GM19372 (cell line): Measurements from ENCODE around the gene OR5V1.
"Not testable (repeated sequence)": the region's sequence is repeated elsewhere in the genome, so short reads cannot be mapped to it uniquely, and the experiment has no call there.

Source experiments
- ATAC-seq: cut with Tn5 transposase; IDR thresholded peaks from one replicate; pipeline ENCODE4 v1.9.1; 2021; ENCODE audit warnings: mild to moderate bottlenecking, low read depth, moderate library complexity; ENCODE audit not compliant: unreplicated experiment

Gene OR5V1

DNA sequence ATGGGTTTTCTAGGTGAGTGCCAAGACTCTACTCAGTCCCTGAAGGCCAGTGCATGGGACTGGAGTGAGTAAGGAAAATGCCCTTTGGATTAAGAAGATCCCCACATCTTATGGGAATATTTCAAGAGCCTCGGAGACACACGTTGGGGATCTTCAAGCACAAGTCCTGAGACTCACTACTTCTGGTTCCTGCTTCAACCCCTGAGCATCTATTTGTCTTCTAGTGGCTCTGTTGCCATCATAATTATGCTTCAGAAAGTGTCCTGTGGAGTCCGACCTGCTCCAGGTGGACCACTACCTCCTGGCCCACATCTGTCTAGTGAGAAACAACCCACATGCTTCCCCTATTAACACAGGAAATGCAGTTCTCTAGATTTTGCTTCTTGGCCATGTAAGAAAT, at the start of gene OR5V1:
Gene OR5V1 (minus strand): TSS at position 101 of the 400 bp plus-strand sequence. CDS start 12,670 bp downstream, outside the sequence.
- no peak for ATAC-seq

DNA sequence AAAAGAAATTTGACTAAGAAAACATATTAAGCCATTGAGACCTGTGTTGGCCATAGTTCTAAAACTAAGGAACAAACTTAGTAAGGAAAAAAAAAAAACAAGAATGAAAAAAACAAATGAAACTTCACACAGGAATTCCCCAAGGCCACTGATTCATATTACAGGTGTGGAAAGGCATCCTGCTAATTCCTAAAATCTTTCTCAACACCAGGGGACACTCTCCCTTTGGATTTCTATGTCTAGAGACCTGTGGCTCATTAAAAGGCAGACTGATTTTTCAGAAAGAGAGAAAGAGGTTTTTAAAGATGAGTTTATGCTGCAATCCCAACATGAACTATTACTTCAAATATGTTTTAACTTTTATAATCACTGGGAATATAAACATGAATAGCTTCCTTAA, 45.9 kb upstream of the OR5V1 start, which contains the start of gene OR12D1:
Gene OR12D1 (plus strand): TSS at position 341 of the 400 bp plus-strand sequence.
- no peak for ATAC-seq

DNA sequence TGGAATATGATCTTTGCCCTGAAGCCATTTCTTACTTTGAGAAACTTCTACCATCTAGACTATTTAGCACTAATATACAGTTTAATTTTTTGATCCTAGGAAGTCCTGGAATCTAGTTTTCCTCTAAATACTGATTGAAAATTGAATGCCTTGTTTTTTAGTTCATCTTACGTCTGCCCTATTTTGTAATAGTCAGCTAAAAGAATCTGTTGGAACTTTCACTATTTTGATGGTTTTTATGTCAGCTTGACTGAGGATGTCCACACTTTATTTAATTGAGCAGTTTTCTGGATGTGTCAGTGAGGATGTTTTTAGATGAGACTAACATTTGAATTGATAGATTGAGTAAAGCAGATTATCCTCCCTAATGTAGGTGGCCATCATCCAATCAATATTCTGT, 35.1 kb upstream of the OR5V1 start:
- no peak for ATAC-seq

DNA sequence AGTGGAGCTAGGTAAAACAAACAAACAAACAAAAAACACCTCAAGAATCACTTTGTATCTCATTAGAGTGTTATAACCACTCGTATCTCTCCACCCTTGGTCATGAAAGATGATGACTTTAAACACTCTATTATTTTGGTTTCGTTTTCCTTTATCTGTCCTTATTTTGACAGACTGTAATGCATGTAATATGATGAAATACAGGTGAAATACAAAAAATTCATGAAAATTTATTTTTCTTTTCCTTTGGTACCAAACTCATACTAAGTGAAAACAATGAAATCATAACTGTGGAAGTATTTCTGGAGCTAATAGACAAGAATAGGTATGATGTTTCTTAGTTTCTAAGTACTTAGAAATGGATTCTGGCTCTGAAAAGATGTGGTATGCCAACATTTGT, 30.9 kb upstream of the OR5V1 start:
- no peak for ATAC-seq

DNA sequence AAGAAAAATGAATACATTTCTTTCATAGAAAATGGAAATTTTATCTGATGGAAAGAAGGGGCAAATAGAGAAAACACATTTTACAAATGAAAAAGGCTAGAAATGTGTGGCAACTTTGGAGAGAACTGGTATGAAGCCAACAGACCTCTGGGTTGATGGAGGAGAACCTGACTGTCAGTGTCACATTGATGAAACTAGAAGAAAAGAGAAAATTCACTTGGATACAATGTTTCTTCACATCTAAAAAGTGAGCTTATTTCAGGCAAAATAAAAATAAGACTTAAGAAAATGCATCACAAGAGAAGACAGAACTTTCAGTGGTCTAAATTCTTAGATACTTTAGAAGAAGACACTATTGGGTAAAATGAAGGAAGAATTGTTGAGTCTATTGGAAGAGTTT, 26.7 kb upstream of the OR5V1 start, which contains the start of gene OR12D2:
Gene OR12D2 (plus strand): TSS at position 301 of the 400 bp plus-strand sequence. CDS start 1,069 bp downstream, outside the sequence.
- no peak for ATAC-seq

DNA sequence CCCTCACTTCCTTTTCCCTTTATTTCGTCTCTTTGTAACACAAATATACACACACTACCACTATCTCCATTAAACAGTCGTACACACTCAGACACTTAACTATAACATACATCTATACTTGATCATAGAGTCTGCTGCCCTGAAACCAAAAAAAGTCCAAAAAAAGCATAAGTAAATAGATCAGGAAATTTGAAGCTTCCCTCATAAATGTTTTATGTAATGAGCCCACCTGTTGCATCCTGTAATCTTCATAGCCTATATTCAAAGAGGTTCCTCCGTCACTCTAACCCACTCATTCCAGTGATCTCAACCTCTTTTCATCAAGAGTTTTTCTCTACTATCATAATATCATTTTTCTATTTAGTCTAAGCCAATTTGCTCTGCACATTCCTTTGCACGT, 19.9 kb upstream of the OR5V1 start:
- no peak for ATAC-seq

DNA sequence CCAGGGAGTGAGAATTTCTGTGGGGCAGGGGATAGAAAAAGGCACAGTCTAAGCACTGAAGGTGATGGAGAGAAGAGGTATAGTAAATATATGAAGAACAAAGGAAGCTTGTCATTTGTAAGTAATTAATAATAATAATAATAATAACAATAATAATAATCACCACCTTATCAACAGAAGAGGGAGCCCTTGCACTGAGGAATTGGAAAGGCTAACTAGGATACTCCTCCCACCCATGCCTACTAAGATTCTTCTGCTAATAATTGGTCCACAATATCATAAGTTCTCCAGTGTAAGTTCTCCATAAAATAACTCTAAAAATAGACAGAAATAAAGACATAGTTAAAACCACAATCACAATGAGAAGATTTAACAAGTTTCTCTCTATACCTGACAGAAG, 7.3 kb upstream of the OR5V1 start:
- no peak for ATAC-seq

DNA sequence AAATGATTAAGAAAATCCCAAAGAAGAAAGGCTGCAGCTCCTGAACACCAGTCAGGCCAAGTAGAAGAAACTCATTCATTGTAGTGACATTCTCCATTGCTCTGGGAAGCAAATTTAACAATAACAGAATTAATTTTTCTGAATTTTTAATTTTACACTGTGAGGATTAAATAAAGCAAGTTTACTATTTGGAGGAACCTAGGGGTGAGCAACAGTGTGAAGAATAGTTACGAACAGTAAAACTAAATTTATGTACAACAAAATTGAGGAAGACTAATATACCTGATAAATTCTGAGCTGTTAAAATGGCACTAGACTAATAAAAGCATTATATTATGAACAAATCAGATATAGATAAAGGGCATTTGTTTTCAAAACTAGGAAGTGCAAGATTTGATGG, 6.5 kb upstream of the OR5V1 start, which contains the start of gene OR12D3:
Gene OR12D3 (minus strand): TSS at position 101 of the 400 bp plus-strand sequence. CDS start 4 bp downstream, at position 97.
- no peak for ATAC-seq

DNA sequence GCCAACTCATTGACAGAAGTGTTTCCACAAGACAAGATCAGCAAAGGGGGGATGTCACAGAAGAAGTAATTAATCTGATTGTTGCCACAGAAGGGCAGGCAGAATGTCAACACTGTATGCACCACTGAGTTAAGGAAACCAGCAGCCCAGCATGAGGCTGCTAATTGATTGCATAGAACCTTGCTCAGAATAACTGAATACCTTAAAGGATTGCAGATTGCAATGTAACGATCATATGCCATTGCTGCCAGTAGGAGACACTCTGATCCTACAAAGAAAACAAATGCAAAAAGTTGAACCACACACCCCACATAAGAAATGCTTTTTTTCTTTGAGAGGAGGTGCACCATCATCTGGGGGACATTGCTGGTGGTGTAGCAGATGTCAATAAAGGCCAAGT, 13.1 kb downstream of the OR5V1 start:
- no peak for ATAC-seq

DNA sequence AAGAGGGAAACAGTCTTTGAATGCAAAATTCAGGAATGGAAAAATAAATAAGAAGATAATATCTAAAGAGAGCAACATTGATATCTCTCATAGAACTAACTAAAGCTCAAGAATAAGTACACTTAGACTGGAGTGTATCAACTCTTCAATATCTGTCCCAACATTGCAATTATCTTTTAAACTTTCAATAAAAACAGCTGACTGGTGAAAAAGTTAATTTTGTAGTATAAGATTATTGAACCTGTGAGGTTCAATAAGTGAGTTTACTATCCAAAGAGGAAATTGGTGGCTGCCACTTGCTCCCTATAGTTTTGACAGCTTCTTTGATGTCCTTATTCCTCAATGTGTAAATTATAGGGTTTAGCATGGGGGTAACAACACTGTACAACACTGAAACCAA, 13.7 kb downstream of the OR5V1 start:
- no peak for ATAC-seq

DNA sequence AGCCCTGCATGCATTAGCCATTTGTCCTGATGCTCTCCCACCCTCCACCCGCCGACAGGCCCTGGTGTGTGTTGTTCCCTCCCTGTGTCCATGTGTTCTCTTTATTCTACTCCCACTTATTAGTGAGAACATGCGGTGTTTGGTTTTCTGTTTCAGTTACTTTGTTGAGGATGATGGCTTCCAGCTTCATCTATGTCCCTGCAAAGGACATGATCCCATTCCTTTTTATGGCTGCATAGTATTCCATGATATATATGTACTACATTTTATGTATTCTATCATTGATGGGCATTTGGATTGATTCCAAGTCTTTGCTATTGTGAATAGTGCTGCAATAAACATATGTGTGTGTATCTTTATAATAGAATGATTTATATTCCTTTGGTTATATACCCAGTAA, 19.3 kb downstream of the OR5V1 start:
- not testable (repeated sequence) for ATAC-seq

DNA sequence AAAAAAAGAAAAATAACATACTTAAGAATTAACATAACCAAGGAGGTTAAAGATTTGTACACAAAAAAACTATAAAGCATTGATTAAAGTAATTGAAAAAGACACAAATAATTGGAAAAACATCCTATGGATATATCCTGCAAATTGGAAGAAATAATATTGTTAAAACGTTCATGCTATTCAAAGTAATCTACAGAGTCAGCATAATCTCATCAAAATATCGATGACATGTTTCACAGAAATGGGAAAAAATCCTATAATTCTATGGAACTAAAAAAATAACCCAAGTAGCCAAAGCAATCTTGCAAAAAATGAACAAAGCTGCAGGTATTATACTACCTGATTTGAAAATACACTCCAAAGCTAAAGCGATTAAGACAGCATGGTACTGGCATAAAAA, 23.3 kb downstream of the OR5V1 start:
- ATAC-seq = no peak

DNA sequence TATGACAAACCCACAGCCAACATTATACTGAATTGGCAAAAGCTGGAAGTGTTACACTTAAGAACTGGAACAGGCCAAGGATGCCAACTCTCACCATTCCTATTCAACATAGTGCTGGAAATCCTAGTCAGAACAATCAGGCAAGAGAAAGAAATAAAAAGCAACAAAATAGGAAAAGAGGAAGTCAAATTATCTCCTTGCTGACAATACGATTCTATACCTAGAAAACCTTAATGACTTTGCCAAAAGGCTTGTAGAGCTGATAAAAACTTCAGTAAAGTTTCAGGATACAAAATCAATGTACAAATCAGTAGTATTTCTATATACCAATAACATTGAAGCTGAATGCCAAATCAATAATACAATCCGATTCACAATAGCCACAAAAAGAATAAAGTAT, 32.4 kb downstream of the OR5V1 start:
- no peak for ATAC-seq

DNA sequence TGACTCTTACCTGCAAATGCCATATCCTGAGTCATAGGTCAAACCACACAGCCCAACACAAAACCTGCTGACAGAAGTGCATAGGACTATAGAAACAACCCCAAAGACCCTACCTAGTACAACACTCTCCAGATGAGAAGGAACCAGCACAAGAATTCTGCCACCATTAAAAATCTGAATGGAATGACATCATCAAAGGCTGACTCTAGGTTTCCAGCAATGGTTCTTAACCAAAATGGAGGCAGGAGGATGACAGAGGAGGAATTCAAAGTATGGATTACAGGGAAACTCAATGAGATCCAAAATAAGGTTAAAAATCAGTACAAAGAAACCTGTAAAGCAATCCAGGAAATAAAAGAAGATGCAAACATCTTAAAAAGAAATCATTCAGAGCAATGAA, 36.0 kb downstream of the OR5V1 start:
- no peak for ATAC-seq

DNA sequence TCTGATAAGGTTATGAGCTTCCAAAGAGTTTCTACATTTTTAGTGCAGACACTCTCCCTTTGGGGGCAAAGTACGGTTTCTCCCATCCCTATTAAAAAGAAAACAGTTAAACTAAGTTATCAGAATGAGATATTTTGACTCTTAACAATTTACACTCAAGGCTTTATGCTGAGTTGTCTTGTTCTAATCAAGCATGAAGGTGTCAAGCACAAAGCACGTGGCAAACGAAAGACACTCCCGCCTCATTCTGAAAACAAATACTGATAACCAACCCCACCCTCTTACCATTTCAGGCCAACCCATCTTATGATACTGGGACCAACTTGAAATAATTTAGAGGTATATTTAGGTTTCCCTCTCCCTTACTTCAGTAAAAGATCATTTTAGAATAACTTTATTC, 42.9 kb downstream of the OR5V1 start:
- ATAC-seq = no peak

DNA sequence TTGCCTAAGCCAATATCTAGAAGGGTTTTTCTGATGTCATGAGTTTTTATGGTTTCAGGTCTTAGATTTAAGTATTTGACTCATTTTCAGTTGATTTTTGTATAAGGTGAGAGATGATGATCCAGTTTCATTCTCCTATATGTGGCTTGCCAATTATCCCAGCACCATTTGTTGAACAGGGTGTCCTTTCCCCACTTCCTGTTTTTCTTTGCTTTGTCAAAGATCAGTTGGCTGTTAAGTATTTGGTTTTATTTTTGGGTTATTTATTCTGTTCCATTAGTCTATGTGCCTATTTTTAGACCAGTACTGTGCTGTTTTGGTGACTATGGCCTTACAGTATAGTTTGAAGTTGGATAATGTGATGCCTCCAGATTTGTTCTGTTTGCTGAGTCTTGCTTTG, 45.3 kb downstream of the OR5V1 start:
- ATAC-seq = not testable (repeated sequence)

DNA sequence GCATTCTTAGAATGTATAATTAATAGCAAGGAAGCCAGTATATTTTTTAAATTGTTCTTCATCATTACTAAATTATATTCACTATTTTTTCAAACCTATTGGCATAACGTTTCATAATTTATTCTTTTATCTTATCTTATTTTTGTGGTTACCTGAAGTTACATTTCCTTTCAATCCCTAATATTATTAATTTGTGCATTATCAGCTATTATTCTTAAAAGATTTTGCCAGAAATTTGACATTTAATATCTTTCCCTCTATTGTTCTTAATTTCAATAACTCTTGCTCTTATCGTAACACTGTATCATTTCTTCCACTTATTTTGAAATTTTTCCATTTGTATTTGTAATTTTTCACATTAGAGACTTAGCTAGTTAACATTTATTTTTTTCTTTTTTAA, 48.7 kb downstream of the OR5V1 start:
- no peak for ATAC-seq
